ES-I3 (cell line): ENCODE results near the gene ANKRD13B.
"Not testable (repeated sequence)": the region's sequence is repeated elsewhere in the genome, so short reads cannot be mapped to it uniquely, and the experiment has no call there.

Source experiments
- H3K36me3 ChIP-seq: 2 replicates; pipeline ENCODE4 v1.6.1; 2013; ENCODE audit warnings: mild to moderate bottlenecking, low read length, control low read depth, moderate library complexity; ENCODE audit not compliant: insufficient read depth
- H3K4me1 ChIP-seq: 2 replicates; pipeline ENCODE4 v1.6.1; 2013; ENCODE audit warnings: mild to moderate bottlenecking, control low read depth, low read length; ENCODE audit not compliant: insufficient read depth
- H3K9ac ChIP-seq: 2 replicates; pipeline ENCODE4 v1.6.1; 2013; ENCODE audit warnings: low read depth, mild to moderate bottlenecking, low read length, moderate library complexity
- H3K9me3 ChIP-seq: 2 replicates; pipeline ENCODE4 v1.6.1; 2013; ENCODE audit warnings: mild to moderate bottlenecking, low read length, moderate library complexity; ENCODE audit not compliant: control insufficient read depth, insufficient read depth

The ANKRD13B gene

GRCh38 chr17:29592850-29593551 lies at the start of gene ANKRD13B:
Gene ANKRD13B (plus strand): TSS chr17:29593132. CDS start chr17:29593622, 490 bp downstream.
- H3K4me1 ChIP-seq: peaks cover 10% of the 10 kb centered on the region
- H3K36me3 ChIP-seq: no peaks in the 10 kb centered on the region
- H3K9ac ChIP-seq: peak within 1 kb of the TSS; percentile 61; the same call in 1 of the 2 replicates
- H3K9me3 ChIP-seq: no peaks in the 10 kb centered on the region

- Histone ChIP-seq H3K9me3 (no peaks in the 10 kb centered on the region), H3K36me3 (no peaks in the 10 kb centered on the region; the same call in none of the 2 replicates), H3K9ac (no peak overlapping the region)
Observed at GRCh38 chr17:29544066-29544465, 48.9 kb upstream of the ANKRD13B start.

GRCh38 chr17:29546085-29546484 lies 46.8 kb upstream of the ANKRD13B start:
- Histone ChIP-seq H3K9ac (no peak overlapping the region), H3K4me1 (no peaks in the 10 kb centered on the region; the same call in 1 of the 2 replicates), H3K36me3 (no peaks in the 10 kb centered on the region; the same call in none of the 2 replicates), H3K9me3 (no peaks in the 10 kb centered on the region)

More at GRCh38 chr17:29544066-29544465, 48.9 kb upstream of the ANKRD13B start:
- H3K4me1 ChIP-seq: no peaks in the 10 kb centered on the region; the same call in 1 of the 2 replicates

GRCh38 chr17:29546830-29547229 lies 46.1 kb upstream of the ANKRD13B start:
- Histone ChIP-seq H3K36me3 (no peaks in the 10 kb centered on the region; the same call in none of the 2 replicates), H3K9ac (no peak overlapping the region), H3K9me3 (no peaks in the 10 kb centered on the region), H3K4me1 (no peaks in the 10 kb centered on the region; the same call in 1 of the 2 replicates)

- H3K9ac ChIP-seq: no peak overlapping the region
Observed at GRCh38 chr17:29549177-29549923, 43.6 kb upstream of the ANKRD13B start.

GRCh38 chr17:29555840-29556239 lies 37.1 kb upstream of the ANKRD13B start:
- Histone ChIP-seq H3K9ac (no peak overlapping the region), H3K36me3 (no peaks in the 10 kb centered on the region), H3K4me1 (no peaks in the 10 kb centered on the region), H3K9me3 (no peaks in the 10 kb centered on the region)

More at GRCh38 chr17:29549177-29549923, 43.6 kb upstream of the ANKRD13B start:
- Histone ChIP-seq H3K4me1 (no peaks in the 10 kb centered on the region; the same call in 1 of the 2 replicates), H3K9me3 (no peaks in the 10 kb centered on the region), H3K36me3 (no peaks in the 10 kb centered on the region; the same call in 1 of the 2 replicates)

- H3K36me3 ChIP-seq: no peaks in the 10 kb centered on the region
- H3K9me3 ChIP-seq: no peaks in the 10 kb centered on the region
- H3K9ac ChIP-seq: no peak overlapping the region
- no peaks in the 10 kb centered on the region for H3K4me1 ChIP-seq
Observed at GRCh38 chr17:29557085-29557738, 35.7 kb upstream of the ANKRD13B start.

- Histone ChIP-seq H3K9ac (no peak overlapping the region), H3K9me3 (no peaks in the 10 kb centered on the region), H3K4me1 (no peaks in the 10 kb centered on the region), H3K36me3 (no peaks in the 10 kb centered on the region)
Observed at GRCh38 chr17:29557739-29558116, 35.2 kb upstream of the ANKRD13B start.

- H3K9ac ChIP-seq, H3K36me3 ChIP-seq, H3K9me3 ChIP-seq, H3K4me1 ChIP-seq: not testable (repeated sequence)
Observed at GRCh38 chr17:29558139-29558538, 34.8 kb upstream of the ANKRD13B start.

GRCh38 chr17:29559640-29560039 lies 33.3 kb upstream of the ANKRD13B start:
- no peaks in the 10 kb centered on the region for H3K36me3 ChIP-seq
- H3K4me1 ChIP-seq: no peaks in the 10 kb centered on the region
- no peak overlapping the region for H3K9ac ChIP-seq
- H3K9me3 ChIP-seq: no peaks in the 10 kb centered on the region

- peaks cover under 1% of the 10 kb centered on the region; the same call in 1 of the 2 replicates for H3K4me1 ChIP-seq
- no peaks in the 10 kb centered on the region for H3K9me3 ChIP-seq
- H3K9ac ChIP-seq: no peak overlapping the region
- H3K36me3 ChIP-seq: no peaks in the 10 kb centered on the region
Observed at GRCh38 chr17:29560316-29560715, 32.6 kb upstream of the ANKRD13B start.

- Histone ChIP-seq H3K9me3 (no peaks in the 10 kb centered on the region), H3K4me1 (peaks cover 6% of the 10 kb centered on the region; the same call in 1 of the 2 replicates), H3K9ac (no peak overlapping the region)
Observed at GRCh38 chr17:29561554-29562517, 31.1 kb upstream of the ANKRD13B start.

GRCh38 chr17:29562615-29563014 lies 30.3 kb upstream of the ANKRD13B start:
- H3K36me3 ChIP-seq: no peaks in the 10 kb centered on the region
- H3K9me3 ChIP-seq: no peaks in the 10 kb centered on the region
- H3K9ac ChIP-seq: no peak overlapping the region
- peaks cover 6% of the 10 kb centered on the region; the same call in 1 of the 2 replicates for H3K4me1 ChIP-seq

More at GRCh38 chr17:29561554-29562517, 31.1 kb upstream of the ANKRD13B start:
- H3K36me3 ChIP-seq: no peaks in the 10 kb centered on the region
